ENCODE results near the gene RNF175.

The RNF175 gene

DNA sequence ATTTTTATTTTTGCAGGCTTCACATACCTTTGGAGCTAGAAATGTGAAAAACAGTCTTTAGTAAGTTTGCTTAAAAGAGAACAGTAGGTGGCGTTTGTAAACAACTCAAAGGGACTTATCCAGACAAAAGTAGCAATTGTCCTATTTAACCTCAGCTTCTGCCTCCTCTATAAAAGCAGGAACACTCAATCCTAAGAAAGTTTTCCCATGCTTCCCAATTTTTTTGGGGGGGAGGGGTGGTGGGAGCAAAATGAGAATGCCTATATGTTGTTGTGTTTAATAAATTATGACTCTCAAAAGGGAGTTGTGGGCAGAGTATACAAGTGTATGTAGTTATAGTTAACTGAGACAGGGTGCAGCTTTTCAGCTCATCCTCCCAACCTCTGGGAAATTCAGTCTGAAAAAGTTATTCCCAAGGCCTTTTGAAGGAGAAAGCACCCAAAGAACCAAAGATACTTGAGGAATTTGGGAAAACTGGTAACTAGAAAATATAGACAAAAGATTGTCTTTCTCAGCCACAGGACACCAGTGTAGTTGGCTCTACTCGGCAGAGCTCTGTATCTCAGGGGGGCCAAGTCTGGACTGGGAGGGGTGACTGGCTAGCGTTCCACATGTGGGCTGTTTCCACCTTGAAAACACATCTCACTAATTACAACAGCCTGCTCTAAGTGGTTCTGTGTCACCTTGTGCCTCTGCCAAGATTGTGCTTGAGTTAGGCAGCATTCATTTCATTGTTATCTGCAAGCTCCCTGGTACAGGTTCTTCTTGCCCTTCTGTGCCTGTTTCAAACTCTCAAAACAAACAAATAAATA lies 26.3 kb upstream of the RNF175 start:
- peak; percentile 53 for DNase-seq (ENCODE audit: low spot score)

DNA sequence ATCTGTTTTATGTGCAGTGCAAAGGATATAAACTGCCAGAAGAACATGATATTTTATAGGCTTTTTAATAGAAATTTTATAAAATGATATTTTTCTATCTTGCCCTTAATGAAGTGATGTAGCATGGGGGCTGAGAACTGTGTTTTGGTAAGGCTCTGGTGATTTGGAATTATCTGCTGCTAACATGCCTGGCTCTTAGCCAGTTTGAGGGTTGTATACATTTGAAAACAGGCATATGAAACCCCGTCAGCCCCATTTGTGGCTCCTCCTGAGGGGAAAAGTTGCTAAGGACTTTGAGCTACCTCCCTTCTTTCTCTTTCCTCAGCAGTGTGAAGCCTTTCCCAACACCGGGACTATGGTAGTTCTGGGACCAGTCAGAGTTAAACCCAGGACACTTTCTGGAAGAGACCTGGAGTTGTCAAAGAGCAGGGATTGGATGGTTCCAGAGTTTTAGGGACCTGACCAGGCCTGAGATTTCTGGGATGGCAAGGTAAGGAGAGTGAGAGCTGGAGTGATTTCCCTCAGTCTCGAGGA lies 24.4 kb upstream of the RNF175 start:
- peak; percentile 86 for DNase-seq (ENCODE audit: low spot score)

DNA sequence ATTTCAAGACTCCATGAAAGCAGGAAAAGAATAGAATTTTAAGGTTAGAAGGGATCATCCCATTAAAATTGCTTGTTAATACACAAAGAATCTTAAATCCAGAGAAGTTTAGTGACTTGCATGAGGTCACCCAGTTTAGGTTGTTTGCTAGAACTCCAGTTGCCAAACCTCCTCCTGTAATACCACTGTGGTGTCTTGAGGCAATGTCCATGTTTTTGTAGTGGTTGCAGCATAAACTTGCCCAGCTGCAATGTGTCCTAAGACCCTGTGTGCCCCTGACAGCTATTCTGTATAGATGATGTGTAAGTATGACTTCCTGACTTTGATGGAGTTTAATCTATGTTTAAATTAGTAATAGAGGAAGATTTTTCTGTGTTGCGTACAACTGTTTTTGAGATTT lies 22.8 kb upstream of the RNF175 start:
- DNase-seq (ENCODE audit: low spot score), result no peak

DNA sequence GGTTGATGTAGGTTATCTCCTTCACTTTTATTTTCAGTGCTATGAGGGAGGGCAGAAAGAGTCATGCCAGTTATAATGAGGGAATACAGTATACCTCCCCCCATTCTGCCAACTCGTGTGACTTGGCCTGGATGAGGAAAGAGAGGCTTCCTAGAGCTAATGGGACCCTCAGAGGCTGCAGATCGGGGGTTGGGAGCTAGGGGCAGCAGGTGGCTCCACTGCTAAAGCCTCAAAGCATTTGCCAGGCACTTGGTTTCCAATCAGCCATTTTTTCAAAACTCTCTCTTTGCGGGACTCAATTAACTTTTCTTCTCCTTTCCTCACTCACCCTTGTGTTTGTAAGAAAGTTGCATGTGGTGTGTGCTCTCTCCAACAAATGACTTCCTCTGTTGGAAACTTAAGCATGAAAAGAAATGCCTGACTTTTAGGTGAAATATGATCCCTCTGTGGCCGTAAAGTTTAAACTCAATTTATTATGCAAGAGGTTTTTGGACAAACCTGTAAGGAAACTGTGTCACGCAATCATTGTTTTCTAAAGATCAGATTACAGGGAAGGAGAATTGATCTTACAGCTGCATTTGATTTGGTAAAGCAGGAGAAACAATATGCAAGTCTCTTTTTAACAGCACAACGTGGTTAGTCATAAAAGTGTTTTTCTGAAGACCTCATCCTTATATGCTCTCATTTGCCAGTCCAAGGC lies 22.0 kb upstream of the RNF175 start:
- DNase-seq (ENCODE audit: low spot score), result no peak

DNA sequence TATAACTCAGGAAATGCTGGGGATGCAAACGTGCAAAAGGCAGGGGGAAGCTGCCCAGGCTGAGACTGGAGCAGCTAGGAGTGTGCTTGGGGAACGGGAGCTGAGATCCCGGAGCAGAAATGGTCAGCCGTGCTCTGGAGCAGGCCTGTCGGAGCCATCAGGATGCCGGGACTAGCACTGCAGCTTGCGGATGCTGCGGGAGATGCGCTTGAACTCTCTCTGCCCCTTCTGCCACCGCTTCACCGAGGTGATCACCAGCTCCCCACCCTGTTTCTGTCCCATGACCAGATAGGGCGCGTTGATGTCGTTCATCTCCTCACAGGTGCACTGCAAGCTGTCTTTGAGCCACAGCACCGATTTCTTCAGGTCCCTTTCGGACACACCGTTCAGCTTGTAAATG lies 21.5 kb upstream of the RNF175 start:
- no peak for DNase-seq (ENCODE audit: low spot score)

DNA sequence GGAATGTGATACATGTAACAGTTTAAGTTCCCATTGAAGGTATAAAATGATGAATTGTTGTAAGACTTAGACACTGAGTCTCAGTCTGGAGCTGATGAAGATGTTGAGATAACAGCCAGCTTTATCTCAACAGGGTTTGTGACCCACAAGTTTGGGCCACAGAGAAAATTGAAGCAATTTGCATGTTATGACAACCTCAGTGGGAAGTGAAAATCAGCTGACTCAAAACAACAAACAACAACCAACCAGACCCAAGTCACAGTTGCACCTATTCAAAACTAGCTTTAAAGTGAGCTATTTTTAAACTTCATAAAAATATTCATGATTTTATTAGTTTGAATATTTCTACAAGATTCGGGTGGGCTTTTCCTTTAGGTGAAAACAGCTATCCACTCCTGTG lies 21.1 kb upstream of the RNF175 start:
- DNase-seq (ENCODE audit: low spot score), result no peak

DNA sequence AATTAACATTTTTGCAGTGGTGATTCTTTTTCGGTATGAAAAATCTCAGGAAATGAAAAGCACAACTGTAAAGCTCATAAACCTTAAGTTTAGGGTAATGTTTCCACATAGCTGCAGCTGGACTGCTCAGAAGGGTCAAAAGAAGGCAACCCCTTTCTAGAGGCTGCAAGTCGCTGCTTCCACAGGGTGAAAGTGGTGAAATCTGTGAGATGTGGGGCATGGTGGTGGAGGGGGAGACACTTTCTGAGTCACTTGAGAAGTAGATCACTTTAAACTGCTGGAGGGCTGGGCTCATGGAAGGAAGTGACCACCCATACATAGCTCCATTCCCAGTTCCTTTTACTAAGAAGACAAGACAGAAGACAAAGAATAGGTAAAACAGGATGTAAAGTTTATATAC lies 20.4 kb upstream of the RNF175 start:
- no peak for DNase-seq (ENCODE audit: low spot score)

DNA sequence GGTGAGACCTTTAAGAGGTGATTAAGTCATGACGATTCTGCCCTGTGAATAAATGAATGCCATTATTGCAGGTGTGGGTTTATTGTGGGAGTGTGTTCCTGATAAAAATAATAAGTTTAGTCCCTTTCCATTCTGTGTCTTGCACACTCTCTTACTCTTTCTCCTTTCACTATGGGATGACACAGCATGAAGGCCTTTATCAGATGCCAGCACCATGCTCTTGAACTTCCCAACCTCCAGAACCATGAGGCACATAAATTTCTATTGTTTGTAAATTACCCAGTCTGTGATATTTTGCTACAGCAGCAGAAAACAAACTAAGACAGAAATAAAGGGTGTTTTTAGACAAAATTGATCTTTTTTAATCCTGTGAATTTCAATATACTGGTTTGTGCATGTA lies 18.6 kb upstream of the RNF175 start:
- no peak for DNase-seq (ENCODE audit: low spot score)

DNA sequence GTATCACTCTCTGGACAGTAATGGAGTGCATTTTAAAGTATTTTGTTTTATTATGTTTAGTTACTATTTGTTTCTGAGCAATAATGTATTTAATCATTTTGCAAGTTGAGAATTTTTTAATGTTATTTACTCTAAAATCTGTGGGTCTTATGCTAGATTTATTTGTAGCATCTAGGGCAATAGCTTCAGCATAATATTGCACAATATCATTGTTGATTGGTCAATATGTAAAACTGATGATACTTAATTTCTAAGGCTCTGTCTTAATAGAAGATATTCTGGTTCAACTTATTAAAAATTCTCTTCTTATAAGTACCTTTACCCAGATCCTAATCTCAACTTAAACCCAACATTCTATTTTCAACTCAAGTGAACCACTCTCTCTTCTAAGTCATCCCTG lies 17.6 kb upstream of the RNF175 start:
- DNase-seq (ENCODE audit: low spot score), result no peak

DNA sequence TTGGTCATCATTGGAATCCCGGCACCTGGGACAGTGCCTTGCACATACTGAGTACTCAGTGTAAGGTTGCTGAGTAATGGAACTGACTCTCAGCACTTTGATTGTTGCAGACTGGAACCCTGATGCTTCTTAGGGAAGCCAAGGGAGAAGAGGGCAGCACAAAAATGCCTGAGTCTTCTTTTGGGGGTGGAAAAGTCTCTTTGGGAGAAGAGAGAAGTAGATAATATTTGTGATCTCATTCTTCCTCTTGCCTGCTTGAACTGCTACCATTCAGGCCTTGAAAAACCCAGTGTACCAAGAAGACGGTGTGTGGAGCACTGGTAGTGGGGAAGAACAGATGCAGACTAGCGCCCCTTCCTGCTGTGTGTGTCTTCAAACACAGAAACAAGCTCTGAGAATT lies 16.8 kb upstream of the RNF175 start:
- no peak for DNase-seq (ENCODE audit: low spot score)

DNA sequence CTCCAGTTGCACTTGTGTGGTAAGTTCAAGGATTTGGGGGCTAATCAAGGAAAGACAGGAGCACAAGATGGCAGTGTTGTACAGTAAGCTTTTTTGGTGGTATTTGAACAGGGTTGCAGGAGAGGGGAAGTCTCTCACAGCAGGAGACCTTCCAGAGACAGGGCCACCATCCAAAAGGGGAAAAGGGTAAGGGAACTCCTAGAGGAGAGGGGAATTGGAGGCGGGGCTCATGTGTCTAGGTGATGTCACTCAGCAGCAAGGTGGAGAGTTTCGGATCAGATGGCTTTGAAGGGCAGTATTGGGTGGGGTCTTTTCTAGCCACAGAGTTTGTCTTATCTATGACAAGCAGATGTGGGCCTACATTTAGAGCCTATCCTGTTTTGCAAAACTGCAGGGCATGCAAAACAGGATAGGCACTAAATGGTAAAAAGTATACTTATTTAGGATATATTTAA lies 13.4 kb upstream of the RNF175 start:
- DNase-seq (ENCODE audit: low spot score), result peak; percentile 85

DNA sequence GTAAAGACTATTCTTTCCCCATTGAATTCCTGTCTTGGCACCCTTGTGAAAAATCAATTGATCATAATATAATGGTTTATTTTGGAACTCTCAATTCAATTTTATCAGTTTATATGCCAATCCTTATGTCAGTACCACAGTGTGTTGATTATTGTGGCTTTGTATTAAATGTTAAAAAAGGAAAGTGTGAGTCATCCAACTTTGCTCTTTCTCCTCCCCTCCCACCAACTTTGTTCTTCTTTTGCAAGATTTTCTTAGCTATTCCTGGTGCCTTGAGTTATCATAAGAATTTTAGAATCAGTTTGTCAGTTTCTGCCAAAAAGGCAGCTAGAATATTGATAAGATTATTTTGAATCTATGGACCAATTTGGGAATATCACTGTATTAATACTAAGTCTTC lies 11.2 kb upstream of the RNF175 start:
- no peak for DNase-seq (ENCODE audit: low spot score)

DNA sequence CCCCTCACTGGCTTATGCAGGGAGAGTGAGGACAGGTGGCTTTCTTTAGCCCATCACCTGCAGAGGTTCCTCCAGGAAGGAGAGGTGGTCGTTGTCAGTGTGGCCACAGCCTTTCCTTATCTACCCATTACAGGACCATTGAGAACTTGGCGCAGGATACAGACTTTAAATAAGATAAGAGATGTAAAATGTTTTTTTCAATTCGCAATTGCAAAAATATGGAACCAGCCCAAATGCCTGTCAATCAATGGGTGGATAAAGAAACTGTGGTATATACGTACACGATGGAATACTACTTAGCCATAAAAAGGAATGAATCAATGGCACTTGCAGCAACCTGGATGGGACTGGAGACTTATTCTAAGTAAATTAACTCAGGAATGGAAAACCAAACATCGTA lies 6.9 kb upstream of the RNF175 start:
- DNase-seq (ENCODE audit: low spot score), result no peak

DNA sequence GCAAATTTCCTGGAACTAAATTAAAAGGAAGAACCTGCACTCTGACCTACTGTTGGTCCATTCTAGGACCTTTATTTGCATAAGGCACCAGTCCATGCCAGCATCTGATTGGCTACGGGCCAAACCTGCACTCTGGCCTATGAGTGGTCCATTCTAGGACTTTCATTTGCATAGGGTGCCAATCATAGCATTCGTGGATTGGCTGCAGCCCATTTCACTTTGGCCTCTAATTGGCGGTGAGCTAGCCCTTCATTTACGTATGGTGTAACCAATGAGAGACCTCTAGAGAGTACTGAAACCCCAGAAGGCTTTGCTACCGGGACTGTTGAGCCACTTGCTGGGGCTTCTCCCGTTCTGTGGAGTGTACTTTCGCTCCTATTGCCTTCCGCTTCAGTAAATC lies 6.1 kb upstream of the RNF175 start:
- DNase-seq (ENCODE audit: low spot score), result peak; percentile 40

DNA sequence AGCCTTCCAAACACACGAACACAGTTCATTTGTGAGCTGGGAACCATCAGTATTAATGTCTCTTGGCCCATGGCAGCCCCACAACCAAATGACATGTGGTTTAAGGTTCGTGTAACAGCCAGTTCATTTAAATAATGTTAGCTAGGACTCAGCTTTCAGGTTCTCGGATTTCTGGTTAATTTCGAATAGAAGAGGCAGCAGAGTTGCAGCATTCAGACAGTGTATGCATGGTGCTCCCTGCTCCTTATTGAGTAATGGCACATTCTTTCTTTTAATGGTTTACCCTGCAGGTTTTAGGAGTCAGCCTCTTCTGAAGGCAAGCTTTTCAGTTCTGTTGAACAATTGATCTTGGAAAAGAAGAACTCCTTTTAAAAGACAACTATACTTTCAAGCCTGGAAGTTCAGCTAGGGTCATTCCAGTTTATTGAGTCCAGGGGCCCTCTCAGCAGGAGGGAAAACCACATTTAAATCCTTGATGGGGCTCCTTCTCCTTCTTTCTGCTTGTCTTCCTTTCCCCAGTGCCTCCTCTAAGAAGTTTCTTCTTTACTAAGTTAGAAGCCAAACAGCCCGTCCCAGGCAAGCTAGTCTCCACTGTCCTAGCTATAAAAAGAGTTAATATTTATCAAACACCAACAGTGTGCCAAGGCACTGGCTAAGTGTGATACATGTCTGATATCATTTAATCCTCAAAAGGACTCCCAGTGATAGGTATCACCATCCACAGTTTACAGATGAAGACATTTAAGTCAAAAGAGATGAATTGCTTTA lies 5.0 kb upstream of the RNF175 start:
- no peak for DNase-seq (ENCODE audit: low spot score)

DNA sequence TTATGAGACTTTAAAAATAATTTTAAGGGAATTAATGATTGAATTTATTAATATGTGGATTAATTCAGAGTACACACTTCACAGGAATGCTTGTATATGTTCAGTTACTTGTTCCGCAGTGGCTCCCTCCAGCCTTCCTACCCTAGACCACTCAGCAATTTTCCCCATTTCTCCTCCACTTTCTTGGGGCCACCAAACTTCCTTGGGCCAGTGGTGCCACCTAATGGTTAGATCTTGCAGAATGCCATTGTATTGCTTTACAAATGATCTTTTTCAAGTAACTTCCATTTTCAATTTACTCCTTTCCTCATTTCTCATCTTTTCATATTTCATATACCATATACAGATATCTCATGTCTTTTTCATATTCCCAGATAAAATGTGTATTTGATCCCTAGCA lies 3.6 kb upstream of the RNF175 start:
- DNase-seq (ENCODE audit: low spot score), result peak; percentile 42

DNA sequence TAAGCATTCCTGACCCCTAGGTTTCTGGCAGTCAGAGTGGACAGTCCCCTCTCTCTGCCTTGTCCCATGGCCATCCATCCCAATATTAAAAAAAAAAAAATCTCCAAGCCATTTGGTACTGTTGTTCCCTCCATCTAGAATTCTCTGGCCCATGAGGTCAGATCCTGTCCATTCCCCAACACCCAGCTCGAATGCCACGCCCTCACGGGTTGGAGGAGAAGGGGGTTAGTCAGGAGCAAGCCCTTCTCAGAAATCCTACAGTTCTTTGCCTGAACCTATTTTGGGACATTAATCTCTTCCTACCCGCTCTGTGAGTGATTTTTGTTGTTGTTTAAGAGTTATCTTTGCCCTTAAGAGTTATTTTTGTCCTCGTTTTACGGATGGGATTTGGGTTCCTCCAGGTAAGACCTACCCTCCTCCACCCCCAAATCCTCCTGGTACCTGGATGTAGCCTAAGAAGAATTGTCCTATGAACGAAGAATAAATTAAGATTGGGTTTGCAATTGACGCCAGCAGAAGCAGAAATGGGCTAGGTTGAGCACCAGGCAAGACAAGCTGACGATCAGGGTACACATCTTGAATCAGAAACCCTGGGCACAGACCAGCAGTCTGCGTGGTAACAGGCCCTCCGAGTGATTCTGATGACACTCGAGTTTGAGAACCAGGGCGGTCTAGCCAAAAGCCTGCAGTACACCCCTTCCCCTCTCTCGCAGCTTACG lies 977 bp downstream of the RNF175 start:
- no peak for DNase-seq (ENCODE audit: low spot score)

DNA sequence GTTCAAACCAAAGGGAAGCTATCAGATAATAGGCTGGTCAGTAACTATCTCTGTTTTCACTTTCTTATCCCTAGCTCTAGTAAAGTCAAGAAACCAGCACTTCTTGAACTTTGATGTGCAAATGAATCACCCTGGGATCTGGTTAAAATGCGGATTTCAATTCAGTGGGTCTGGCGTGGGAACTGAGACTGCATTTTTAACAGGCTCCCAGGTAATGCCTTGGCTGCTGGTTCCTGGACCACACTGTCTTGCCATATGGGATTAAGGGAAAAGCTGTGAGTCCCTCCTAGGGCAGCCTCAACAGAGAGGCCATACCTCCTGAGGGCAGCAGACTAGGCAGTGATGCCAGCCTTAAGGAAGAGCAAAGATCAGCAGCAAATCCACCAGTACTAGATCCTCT lies 1.7 kb downstream of the RNF175 start:
- DNase-seq (ENCODE audit: low spot score), result no peak

DNA sequence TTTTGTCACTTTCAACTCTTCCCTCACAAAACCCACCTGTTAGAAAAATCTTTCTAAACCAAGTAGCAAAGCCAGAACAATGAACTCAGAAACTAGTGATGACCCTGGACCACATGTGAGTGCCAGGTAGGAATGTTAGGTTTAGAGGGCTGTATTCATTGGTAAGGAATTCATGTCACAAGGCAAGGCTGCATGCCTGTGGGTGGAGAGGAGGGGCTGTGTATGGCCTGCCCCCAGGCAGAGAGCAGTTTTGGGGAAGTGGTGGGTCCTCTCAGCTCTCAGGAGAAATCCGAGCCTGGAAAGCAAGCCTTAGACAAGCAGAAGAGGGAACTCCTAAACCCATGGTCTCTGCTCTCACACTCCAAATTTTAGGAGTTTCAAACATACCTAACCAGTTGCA lies 2.4 kb downstream of the RNF175 start:
- no peak for DNase-seq (ENCODE audit: low spot score)

DNA sequence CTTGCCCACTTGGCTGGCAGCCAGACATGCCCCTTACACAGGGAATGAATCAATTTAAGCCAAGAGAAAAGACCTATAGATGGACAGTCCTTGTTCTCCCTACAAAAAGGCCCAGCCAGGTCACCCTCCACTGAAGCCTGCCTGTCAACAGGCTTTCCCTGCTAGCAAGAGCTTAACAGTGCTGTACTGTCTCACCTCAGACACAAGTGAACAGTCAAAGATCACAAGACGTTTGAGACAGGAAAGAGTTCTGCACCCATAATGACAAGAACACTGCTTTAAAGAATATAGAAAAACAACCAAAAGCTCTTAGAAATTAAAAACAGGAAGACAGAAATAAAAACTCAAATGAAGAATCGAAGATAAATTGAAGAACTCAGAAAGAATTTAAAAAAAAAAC lies 4.6 kb downstream of the RNF175 start:
- no peak for DNase-seq (ENCODE audit: low spot score)

DNA sequence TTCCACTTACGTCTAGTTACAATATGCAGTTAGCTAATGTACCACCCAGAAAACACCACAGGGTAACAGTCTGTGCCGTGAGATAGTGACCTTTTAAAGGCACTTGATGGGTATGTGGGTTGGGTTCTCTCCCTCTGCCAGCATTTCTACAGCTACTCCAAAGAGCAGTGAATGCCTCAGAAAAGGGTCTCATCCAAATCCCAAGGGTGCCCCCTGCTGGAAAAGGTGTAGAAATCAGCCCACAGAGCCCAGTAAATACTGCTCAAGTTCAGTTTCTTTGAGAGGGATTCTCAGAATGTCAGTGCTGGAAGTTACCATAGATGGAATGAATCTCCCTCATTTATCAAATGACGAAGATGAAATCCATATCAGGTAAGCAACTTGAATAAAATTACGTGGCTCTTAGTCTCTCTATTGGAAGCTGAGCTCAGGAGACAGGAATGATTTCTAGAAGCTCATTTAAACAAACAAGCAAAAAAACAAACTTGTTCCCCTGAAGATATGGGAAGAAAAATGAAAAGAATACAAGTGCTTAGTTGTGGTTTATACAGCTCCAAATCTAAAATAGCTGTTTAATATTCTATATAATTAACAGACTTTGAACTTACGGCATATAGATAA lies 9.5 kb downstream of the RNF175 start:
- DNase-seq (ENCODE audit: low spot score), result peak; percentile 80

DNA sequence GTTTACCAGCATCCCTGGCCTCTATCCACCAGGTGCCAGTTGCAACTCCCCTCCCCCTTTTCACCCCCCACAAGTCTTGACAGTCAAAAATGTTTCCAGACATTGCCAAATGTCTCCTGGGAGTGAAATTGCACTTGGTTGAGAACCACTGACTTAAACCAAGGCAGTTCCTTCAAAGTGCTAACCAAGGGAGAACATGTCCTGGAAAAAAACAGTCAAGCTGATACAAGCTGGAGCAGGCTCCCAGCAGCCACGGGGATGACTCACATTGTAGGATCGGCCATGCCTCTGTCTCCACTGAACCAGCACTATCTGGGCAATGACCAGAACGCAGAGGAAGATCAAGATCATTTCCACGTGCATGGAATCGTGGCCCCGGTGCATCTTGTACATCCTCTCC lies 11.4 kb downstream of the RNF175 start:
- DNase-seq (ENCODE audit: low spot score), result no peak
